B cell (primary cell): Measurements from ENCODE around the gene THRA. TPM values are rescaled to one million over a fixed set of nuclear protein-coding genes. Genes with fewer than 3 reads are reported as not detected.

ENCODE experiments used
- ATAC-seq: fragments of 200-7000 bp; cut with Tn5 transposase; one replicate; pipeline ENCODE4 v1.10.0; 2021; ENCODE audit warnings: low read depth, mild to moderate bottlenecking, moderate number of reproducible peaks, moderate library complexity
- CTCF ChIA-PET: fragments of 350-600 bp; sonication (Branson Sonifier 250); formaldehyde crosslinking; loops from one replicate; lab custom pipeline; 2021; ENCODE audit warnings: antibody characterized with exemption, inconsistent platforms; lab: Charles Lee
- POLR2A ChIA-PET: fragments of 350-600 bp; sonication (Branson Sonifier 250); formaldehyde crosslinking; loops from one replicate; lab custom pipeline; 2021; ENCODE audit warnings: antibody characterized with exemption; lab: Charles Lee
- DNase-seq: peaks from one replicate; pipeline ENCODE4 v3.0.0; 2013
- H2AFZ ChIP-seq: 2 replicates; pipeline ENCODE4 v1.6.1; 2012; ENCODE audit warnings: mild to moderate bottlenecking, low read depth, low read length; ENCODE audit not compliant: insufficient read depth, poor library complexity, severe bottlenecking
- H3K27ac ChIP-seq, 2 donors: 1 replicate in 1 of 2; 2 replicates in 1 of 2; pipeline ENCODE4 v1.5.1; 2012 to 2013; ENCODE audit warnings: low read length in 2 of 2, mild to moderate bottlenecking in 2 of 2, moderate library complexity in 1 of 2
- H3K27me3 ChIP-seq, 4 experiments: fragments of 200-600 bp in 1 of 4; sonication (generic) in 1 of 4; replicated peaks in 1 of 4; 1 replicate in 2 of 4; 2 replicates in 2 of 4; pipeline versions ENCODE4 v1.6.1 to v1.7.0; 2013 to 2016; ENCODE audit warnings: low read length in 3 of 4, mild to moderate bottlenecking in 2 of 4, mixed read lengths in 1 of 4, moderate library complexity in 1 of 4; ENCODE audit not compliant: insufficient read depth in 4 of 4, control insufficient read depth in 3 of 4; ENCODE audit errors: control extremely low read depth in 1 of 4
- H3K36me3 ChIP-seq, 2 experiments: replicated peaks in 1 of 2; 1 replicate in 1 of 2; 2 replicates in 1 of 2; pipeline versions ENCODE4 v1.6.1 to v1.7.1; 2013; ENCODE audit warnings: low read length in 1 of 2; ENCODE audit not compliant: insufficient read depth in 2 of 2, control insufficient read depth in 1 of 2; ENCODE audit errors: control extremely low read depth in 1 of 2, extremely low read depth in 1 of 2
- H3K4me1 ChIP-seq, 2 donors: fragments of 200-600 bp in 1 of 2; sonication (generic) in 1 of 2; 1 replicate in 1 of 2; 2 replicates in 1 of 2; pipeline versions ENCODE4 v1.5.1 to v1.6.1; 2013 to 2017; ENCODE audit warnings: low read length in 2 of 2; ENCODE audit not compliant: control insufficient read depth in 2 of 2, insufficient read depth in 2 of 2
- H3K4me2 ChIP-seq: replicated peaks from 2 replicates; pipeline ENCODE3; 2012; ENCODE audit warnings: mild to moderate bottlenecking, low read depth, low read length; ENCODE audit not compliant: poor library complexity, severe bottlenecking
- H3K4me3 ChIP-seq, 5 experiments: fragments of 200-600 bp in 1 of 5; sonication (generic) in 1 of 5; 1 replicate in 3 of 5; 2 replicates in 2 of 5; pipeline versions ENCODE4 v1.5.1 to v1.7.0; 2011 to 2016; ENCODE audit warnings: low read length in 4 of 5, mild to moderate bottlenecking in 4 of 5, low read depth in 2 of 5, control low read depth in 1 of 5, moderate library complexity in 1 of 5; ENCODE audit not compliant: insufficient read depth in 1 of 5; ENCODE audit errors: control extremely low read depth in 1 of 5, extremely low read depth in 1 of 5
- H3K79me2 ChIP-seq: fragments of 200-600 bp; sonication (generic); one replicate; pipeline ENCODE4 v1.6.0; 2016; ENCODE audit warnings: low read length; ENCODE audit not compliant: control insufficient read depth, insufficient read depth
- H3K9ac ChIP-seq: fragments of 200-600 bp; sonication (generic); 2 replicates; pipeline ENCODE4 v1.6.1; 2017; ENCODE audit warnings: mild to moderate bottlenecking, low read length, moderate library complexity
- H3K9me3 ChIP-seq, 3 donors: one replicate each; pipeline versions ENCODE4 v1.6.1 to v1.7.1; 2013; ENCODE audit warnings: low read length in 2 of 3; ENCODE audit not compliant: control insufficient read depth in 2 of 3, insufficient read depth in 1 of 3; ENCODE audit errors: control extremely low read depth in 1 of 3
- H4K20me1 ChIP-seq: 2 replicates; pipeline ENCODE4 v1.6.0; 2012; ENCODE audit warnings: mild to moderate bottlenecking, low read length; ENCODE audit not compliant: insufficient read depth, control insufficient read depth, poor library complexity, severe bottlenecking
- H3K27ac Mint-ChIP-seq: one replicate; pipeline ENCODE4 v1.8.0; 2021; ENCODE audit warnings: mixed read lengths
- H3K27me3 Mint-ChIP-seq: one replicate; pipeline ENCODE4 v1.8.0; 2021; ENCODE audit warnings: mixed read lengths
- H3K4me1 Mint-ChIP-seq: one replicate; pipeline ENCODE4 v1.8.0; 2021; ENCODE audit warnings: mixed read lengths
- H3K4me3 Mint-ChIP-seq: one replicate; pipeline ENCODE4 v1.8.0; 2021; ENCODE audit warnings: mixed read lengths
- H3K9me3 Mint-ChIP-seq: one replicate; pipeline ENCODE4 v1.8.0; 2022; ENCODE audit warnings: mixed read lengths; ENCODE audit not compliant: insufficient read depth
- EZH2 ChIP-seq: IDR thresholded peaks from 2 replicates; pipeline ENCODE4 v1.6.1; 2012; ENCODE audit warnings: borderline replicate concordance, low read depth, mild to moderate bottlenecking, moderate library complexity, low read length; ENCODE audit not compliant: insufficient read depth, poor library complexity, severe bottlenecking
- WGBS: methylation state at CpG from one replicate; pipeline ENCODE4 v1.1.5; 2013; ENCODE audit warnings: missing lambda C conversion rate; ENCODE audit not compliant: insufficient coverage; 5-methylcytosine and 5-hydroxymethylcytosine counted together
- intact Hi-C: fragments of 100-400 bp; cut with micrococcal nuclease; formaldehyde crosslinking; loops from one replicate; pipeline ENCODE4 v1.10.0; 2022
- polyA plus RNA-seq: library from polyadenylated mRNA; depleted of rRNA; stranded (reverse); fragments of >200 nt; gene quantifications from 2 replicates; pipeline ENCODE4 v1.2.3, GENCODE V29; 2012
- total RNA-seq, 2 donors: library from RNA; stranded (reverse); fragments of 120-200 nt in 1 of 2; gene quantifications; 1 replicate in 1 of 2; 2 replicates in 1 of 2; pipeline versions ENCODE4 v1.2.3 to v1.2.4, GENCODE V29; 2013 to 2022
- TF ChIP-seq, protein P1 (sequence below): fragments of 200-600 bp; IDR thresholded peaks from one replicate; pipeline ENCODE4 v1.8.0; 2022; ENCODE audit warnings: antibody characterized with exemption, mild to moderate bottlenecking

THRA gene
- total and polyA plus RNA-seq, 2 donors (not counting 1 experiment from before 2014, with no cell fraction given): 8.0 to 17.1 TPM

- peak overlapping the region; percentile 55 to 79 for H3K27ac ChIP-seq
- Mint-ChIP-seq H3K4me3 (peak overlapping the region; percentile 86), H3K4me1 (peaks cover 32% of the 10 kb centered on the region), H3K27ac (peak overlapping the region; percentile 71), H3K27me3 (no peaks in the 10 kb centered on the region), H3K9me3 (no peaks in the 10 kb centered on the region)
- CTCF ChIA-PET: interaction anchor here (0.7 to 5.1 kb wide), 10 partner anchors 10 to 96 kb away, joined by 3 to 70 read pairs (median 6); partner anchors contain the start of gene CASC3
- no peaks in the 10 kb centered on the region for H3K27me3 ChIP-seq
- peaks cover 21 to 23% of the 10 kb centered on the region in 2 donors for H3K4me1 ChIP-seq
- H3K9ac ChIP-seq: peak overlapping the region; percentile 69
- POLR2A ChIA-PET: interaction anchor here (0.6 to 3.5 kb wide), 7 partner anchors 9 to 444 kb away, joined by 3 to 56 read pairs (median 5); partner anchors contain the start of genes CASC3 and NR1D1
- peaks cover 0 to 4% of the 10 kb centered on the region in 2 experiments for H3K36me3 ChIP-seq
- H2AFZ ChIP-seq: peak overlapping the region; percentile 94
- peak; percentile 60 for DNase-seq
- peak overlapping the region in 4 of 5 experiments; percentile 72 to 81 (median 78) for H3K4me3 ChIP-seq
- H4K20me1 ChIP-seq: peaks cover 4% of the 10 kb centered on the region
- ATAC-seq: peak; percentile 50
- intact Hi-C loops: loop anchor here (1.0 kb wide), 1 partner anchor 18 kb away; the partner anchor contains the start of gene CASC3
- WGBS: under 1% methylated on average over 70 of the region's 97 CpGs
- no peaks in the 10 kb centered on the region for H3K9me3 ChIP-seq
- H3K79me2 ChIP-seq: peaks cover 36% of the 10 kb centered on the region
- TF ChIP-seq, protein P1, sequence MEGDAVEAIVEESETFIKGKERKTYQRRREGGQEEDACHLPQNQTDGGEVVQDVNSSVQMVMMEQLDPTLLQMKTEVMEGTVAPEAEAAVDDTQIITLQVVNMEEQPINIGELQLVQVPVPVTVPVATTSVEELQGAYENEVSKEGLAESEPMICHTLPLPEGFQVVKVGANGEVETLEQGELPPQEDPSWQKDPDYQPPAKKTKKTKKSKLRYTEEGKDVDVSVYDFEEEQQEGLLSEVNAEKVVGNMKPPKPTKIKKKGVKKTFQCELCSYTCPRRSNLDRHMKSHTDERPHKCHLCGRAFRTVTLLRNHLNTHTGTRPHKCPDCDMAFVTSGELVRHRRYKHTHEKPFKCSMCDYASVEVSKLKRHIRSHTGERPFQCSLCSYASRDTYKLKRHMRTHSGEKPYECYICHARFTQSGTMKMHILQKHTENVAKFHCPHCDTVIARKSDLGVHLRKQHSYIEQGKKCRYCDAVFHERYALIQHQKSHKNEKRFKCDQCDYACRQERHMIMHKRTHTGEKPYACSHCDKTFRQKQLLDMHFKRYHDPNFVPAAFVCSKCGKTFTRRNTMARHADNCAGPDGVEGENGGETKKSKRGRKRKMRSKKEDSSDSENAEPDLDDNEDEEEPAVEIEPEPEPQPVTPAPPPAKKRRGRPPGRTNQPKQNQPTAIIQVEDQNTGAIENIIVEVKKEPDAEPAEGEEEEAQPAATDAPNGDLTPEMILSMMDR: peak; percentile 13
- TF ChIP-seq EZH2: no peak
- peak overlapping the region; percentile 99 for H3K4me2 ChIP-seq
Observed at GRCh38 chr17:40122136-40122998, 59.6 kb downstream of the THRA start.
